Endodermal cell (in vitro differentiated cells): ENCODE data around the gene KDM1B. TPM values are rescaled to one million over a fixed set of nuclear protein-coding genes. Genes with fewer than 3 reads are reported as not detected.

ENCODE experiments used
- DNase-seq: peaks from one replicate; pipeline ENCODE4 v3.0.0-alpha.2; 2017
- H3K27ac ChIP-seq: 2 replicates; pipeline ENCODE4 v1.5.1; 2013; ENCODE audit warnings: mild to moderate bottlenecking, low read depth, low read length, moderate library complexity
- H3K27me3 ChIP-seq: 2 replicates; pipeline ENCODE4 v1.6.1; 2013; ENCODE audit warnings: mild to moderate bottlenecking, low read length, moderate library complexity; ENCODE audit not compliant: insufficient read depth, control insufficient read depth, poor library complexity, severe bottlenecking
- H3K36me3 ChIP-seq: 2 replicates; pipeline ENCODE4 v1.7.0; 2013; ENCODE audit warnings: mild to moderate bottlenecking, low read length, moderate library complexity; ENCODE audit not compliant: control insufficient read depth, insufficient read depth
- H3K4me1 ChIP-seq: one replicate; pipeline ENCODE4 v1.7.0; 2013; ENCODE audit warnings: low read length; ENCODE audit not compliant: control insufficient read depth, insufficient read depth
- H3K4me3 ChIP-seq: 2 replicates; pipeline ENCODE4 v1.5.1; 2013; ENCODE audit warnings: mild to moderate bottlenecking, low read length, moderate library complexity
- H3K9ac ChIP-seq: 2 replicates; pipeline ENCODE4 v1.6.1; 2013; ENCODE audit warnings: mild to moderate bottlenecking, low read length, moderate library complexity; ENCODE audit not compliant: poor library complexity, severe bottlenecking; ENCODE audit errors: extremely low read depth
- H3K9me3 ChIP-seq: 2 replicates; pipeline ENCODE4 v1.6.1; 2013; ENCODE audit warnings: mild to moderate bottlenecking, low read length, moderate library complexity; ENCODE audit not compliant: control insufficient read depth
- H3K27ac Mint-ChIP-seq: 2 replicates; pipeline ENCODE4 v1.8.0; 2020; ENCODE audit warnings: mixed read lengths
- H3K27me3 Mint-ChIP-seq: 2 replicates; pipeline ENCODE4 v1.8.0; 2021; ENCODE audit warnings: mild to moderate bottlenecking, mixed read lengths; ENCODE audit not compliant: insufficient read depth
- H3K36me3 Mint-ChIP-seq: 2 replicates; pipeline ENCODE4 v1.8.0; 2020; ENCODE audit warnings: low read depth, mixed read lengths
- H3K4me1 Mint-ChIP-seq: 2 replicates; pipeline ENCODE4 v1.8.0; 2020; ENCODE audit warnings: mixed read lengths
- H3K4me3 Mint-ChIP-seq: 2 replicates; pipeline ENCODE4 v1.8.0; 2020; ENCODE audit warnings: mild to moderate bottlenecking, moderate library complexity, mixed read lengths
- H3K9me3 Mint-ChIP-seq: 2 replicates; pipeline ENCODE4 v1.8.0; 2020; ENCODE audit warnings: mild to moderate bottlenecking, mixed read lengths
- CTCF ChIP-seq: fragments of 200-600 bp; sonication (generic); conservative IDR thresholded peaks from 2 replicates; pipeline ENCODE4 v1.5.0; 2021; ENCODE audit warnings: antibody characterized with exemption, mild to moderate bottlenecking
- WGBS, 2 experiments: methylation state at CpG; one replicate each; pipeline versions ENCODE4 v1.1.5 to v1.1.7; 2013; ENCODE audit warnings: missing lambda C conversion rate in 2 of 2, mixed read lengths in 1 of 2; ENCODE audit not compliant: insufficient coverage in 1 of 2, insufficient read length in 1 of 2; 5-methylcytosine and 5-hydroxymethylcytosine counted together
- total RNA-seq, 2 donors: library from RNA; stranded (reverse); fragmentation: NEBNext Ultra II Directional in 1 of 2; extraction: Animal tissue kit (Norgen Biotek cat#: 25700) in 1 of 2; gene quantifications; 2 replicates in 1 of 2; 3 replicates in 1 of 2; pipeline ENCODE4 v1.2.1, GENCODE V29; 2021

KDM1B gene
- total RNA-seq, 2 donors from 2014 or later = 7.7 to 9.3 TPM

- Mint-ChIP-seq H3K27me3 (peaks cover 2% of the 10 kb centered on the region), H3K4me1 (no peaks in the 10 kb centered on the region), H3K9me3 (no peaks in the 10 kb centered on the region), H3K36me3 (no peaks in the 10 kb centered on the region), H3K4me3 (no peak overlapping the region), H3K27ac (no peak overlapping the region)
- Histone ChIP-seq H3K27ac (no peak overlapping the region), H3K9ac (no peak overlapping the region), H3K27me3 (no peaks in the 10 kb centered on the region), H3K4me1 (no peaks in the 10 kb centered on the region), H3K36me3 (no peaks in the 10 kb centered on the region), H3K9me3 (no peaks in the 10 kb centered on the region), H3K4me3 (no peak overlapping the region)
- TF ChIP-seq CTCF = no peak
- 88 to 100% methylated on average over 1 of the region's 2 CpGs for WGBS, 2 experiments
- no peak for DNase-seq
Observed at GRCh38 chr6:18115356-18115755, 39.9 kb upstream of the KDM1B start.

DNA sequence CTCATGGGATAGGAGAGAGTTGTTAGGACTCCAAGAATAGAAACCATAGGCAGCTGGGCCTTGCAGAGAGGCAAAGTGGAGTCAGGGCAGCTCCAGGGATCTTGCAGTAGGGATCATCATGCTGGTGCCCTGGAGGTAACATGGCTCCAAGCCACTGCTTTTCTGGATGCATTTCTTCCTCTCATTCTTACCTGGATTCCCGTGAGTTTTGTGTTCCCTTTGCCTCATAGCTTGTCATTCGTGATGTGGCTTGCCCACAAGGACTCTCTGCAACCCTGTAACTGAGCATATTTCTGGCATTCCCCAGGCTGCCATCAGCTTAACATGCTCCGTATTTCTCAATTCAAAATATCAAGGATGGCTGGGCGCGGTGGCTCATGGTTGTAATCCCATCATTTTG lies 38.1 kb upstream of the KDM1B start:
- no peak overlapping the region for H3K4me3 Mint-ChIP-seq
- H3K4me1 ChIP-seq = no peaks in the 10 kb centered on the region
- no peak overlapping the region for H3K27ac ChIP-seq
- no peaks in the 10 kb centered on the region for H3K4me1 Mint-ChIP-seq
- no peak overlapping the region for H3K9ac ChIP-seq
- H3K27me3 ChIP-seq = peaks cover 9% of the 10 kb centered on the region
- peaks cover 18% of the 10 kb centered on the region for H3K27me3 Mint-ChIP-seq
- no peaks in the 10 kb centered on the region for H3K9me3 ChIP-seq
- no peaks in the 10 kb centered on the region for H3K36me3 Mint-ChIP-seq
- no peak overlapping the region for H3K4me3 ChIP-seq
- no peak for TF ChIP-seq CTCF
- H3K9me3 Mint-ChIP-seq = no peaks in the 10 kb centered on the region
- no peak overlapping the region for H3K27ac Mint-ChIP-seq
- WGBS, 2 experiments = 93% methylated on average over 5 of the region's 5 CpGs
- no peak for DNase-seq
- H3K36me3 ChIP-seq = no peaks in the 10 kb centered on the region

- Mint-ChIP-seq H3K27me3 (peaks cover 25% of the 10 kb centered on the region), H3K4me1 (no peaks in the 10 kb centered on the region), H3K27ac (no peak overlapping the region), H3K4me3 (no peak overlapping the region), H3K36me3 (no peaks in the 10 kb centered on the region), H3K9me3 (no peaks in the 10 kb centered on the region)
- Histone ChIP-seq H3K36me3 (no peaks in the 10 kb centered on the region), H3K4me3 (no peak overlapping the region), H3K9me3 (no peaks in the 10 kb centered on the region), H3K4me1 (no peaks in the 10 kb centered on the region), H3K9ac (no peak overlapping the region), H3K27me3 (peaks cover 9% of the 10 kb centered on the region), H3K27ac (no peak overlapping the region)
- TF ChIP-seq CTCF = no peak
- 88 to 90% methylated on average over 2 to 3 of the region's 3 CpGs for WGBS, 2 experiments
- DNase-seq = no peak
Observed at GRCh38 chr6:18118330-18118729, 36.9 kb upstream of the KDM1B start.
